GM23338 (cell line): Measurements from ENCODE around the gene TCTA. TPM values are rescaled to one million over a fixed set of nuclear protein-coding genes. Genes with fewer than 3 reads are reported as not detected.

Source experiments
- ATAC-seq: fragments of 200-7000 bp; cut with Tn5 transposase; 3 replicates; pipeline ENCODE4 v1.9.1; 2020
- DNase-seq: peaks from one replicate; pipeline ENCODE4 v3.0.0-alpha.2; 2015; ENCODE audit warnings: low spot score
- H2AFZ ChIP-seq: fragments of 200-600 bp; sonication (generic); 2 replicates; pipeline ENCODE4 v1.8.0; 2016; ENCODE audit warnings: antibody characterized with exemption, mild to moderate bottlenecking, moderate library complexity
- H3F3A ChIP-seq: fragments of 200-600 bp; sonication (generic); replicated peaks from 2 replicates; pipeline ENCODE4 v1.8.0; 2017; ENCODE audit warnings: antibody characterized with exemption, mixed run types, low read depth
- H3K27ac ChIP-seq: fragments of 200-600 bp; sonication (generic); 2 replicates; pipeline ENCODE4 v1.6.1; 2016; ENCODE audit warnings: low read depth
- H3K27me3 ChIP-seq: fragments of 200-600 bp; sonication (generic); 2 replicates; pipeline ENCODE4 v1.8.0; 2016; ENCODE audit warnings: mild to moderate bottlenecking, mixed run types, moderate library complexity; ENCODE audit not compliant: insufficient read depth
- H3K36me3 ChIP-seq: fragments of 200-600 bp; sonication (generic); 2 replicates; pipeline ENCODE4 v1.8.0; 2016; ENCODE audit warnings: mild to moderate bottlenecking; ENCODE audit not compliant: insufficient read depth
- H3K4me1 ChIP-seq: fragments of 200-600 bp; sonication (generic); 2 replicates; pipeline ENCODE4 v1.8.0; 2016; ENCODE audit warnings: mild to moderate bottlenecking, moderate library complexity; ENCODE audit not compliant: insufficient read depth
- H3K4me2 ChIP-seq: fragments of 200-600 bp; sonication (generic); 2 replicates; pipeline ENCODE4 v1.7.1; 2017; ENCODE audit warnings: mixed run types
- H3K4me3 ChIP-seq: fragments of 200-600 bp; sonication (generic); 2 replicates; pipeline ENCODE4 v1.6.1; 2016; ENCODE audit warnings: mixed run types
- H3K79me2 ChIP-seq: fragments of 200-600 bp; sonication (generic); replicated peaks from 2 replicates; pipeline ENCODE4 v1.8.0; 2017; ENCODE audit warnings: mild to moderate bottlenecking; ENCODE audit not compliant: insufficient read depth
- H3K9me2 ChIP-seq: fragments of 200-600 bp; sonication (generic); 2 replicates; pipeline ENCODE4 v1.8.0; 2017; ENCODE audit not compliant: insufficient read depth
- H4K20me1 ChIP-seq: fragments of 200-600 bp; sonication (generic); replicated peaks from 2 replicates; pipeline ENCODE4 v1.8.0; 2017; ENCODE audit warnings: mild to moderate bottlenecking; ENCODE audit not compliant: insufficient read depth
- H3K27ac Mint-ChIP-seq: 2 replicates; pipeline ENCODE4 v1.8.0; 2020; ENCODE audit warnings: inconsistent platforms, mild to moderate bottlenecking, moderate library complexity, mixed read lengths
- H3K27me3 Mint-ChIP-seq: 3 replicates; pipeline ENCODE4 v1.8.0; 2022; ENCODE audit warnings: low read depth, mild to moderate bottlenecking, moderate library complexity, mixed read lengths, inconsistent platforms; ENCODE audit not compliant: insufficient read depth, poor library complexity
- H3K36me3 Mint-ChIP-seq: 3 replicates; pipeline ENCODE4 v1.8.0; 2021; ENCODE audit warnings: low read depth, mild to moderate bottlenecking, inconsistent platforms, moderate library complexity, mixed read lengths
- H3K4me1 Mint-ChIP-seq: 3 replicates; pipeline ENCODE4 v1.8.0; 2020; ENCODE audit warnings: mild to moderate bottlenecking, inconsistent platforms, mixed read lengths
- H3K4me3 Mint-ChIP-seq: 3 replicates; pipeline ENCODE4 v1.8.0; 2021; ENCODE audit warnings: moderate library complexity, mild to moderate bottlenecking, inconsistent platforms, mixed read lengths
- H3K9me3 Mint-ChIP-seq: 3 replicates; pipeline ENCODE4 v1.8.0; 2020; ENCODE audit warnings: moderate library complexity, mild to moderate bottlenecking, inconsistent platforms, mixed read lengths
- CTCF ChIP-seq, 2 experiments: fragments of 200-600 bp in 1 of 2; sonication (generic) in 1 of 2; conservative IDR thresholded peaks; 2 replicates each; pipeline versions ENCODE4 v1.5.1 to v1.6.1; 2016 to 2017; ENCODE audit warnings: antibody characterized with exemption in 2 of 2, low read depth in 2 of 2, mild to moderate bottlenecking in 2 of 2, moderate library complexity in 1 of 2
- EZH2 ChIP-seq: fragments of 200-600 bp; sonication (generic); IDR thresholded peaks from one replicate; pipeline ENCODE4 v1.8.0; 2017; ENCODE audit warnings: antibody characterized with exemption, mild to moderate bottlenecking, low read depth; ENCODE audit not compliant: unreplicated experiment
- EZH2phosphoT487 ChIP-seq: fragments of 200-600 bp; sonication (generic); IDR thresholded peaks from one replicate; pipeline ENCODE4 v1.8.1; 2018; ENCODE audit warnings: antibody characterized with exemption; ENCODE audit not compliant: unreplicated experiment
- JUNB ChIP-seq: IDR thresholded peaks from one replicate; pipeline ENCODE4 v1.6.1; 2016; ENCODE audit warnings: antibody characterized with exemption; ENCODE audit not compliant: unreplicated experiment
- NANOG ChIP-seq: IDR thresholded peaks from 2 replicates; pipeline ENCODE4 v1.6.1; 2016; ENCODE audit warnings: antibody characterized with exemption, borderline replicate concordance
- REST ChIP-seq: IDR thresholded peaks from one replicate; pipeline ENCODE4 v1.6.1; 2018; ENCODE audit warnings: antibody characterized with exemption; ENCODE audit not compliant: unreplicated experiment
- STAT1 ChIP-seq: IDR thresholded peaks from one replicate; pipeline ENCODE4 v1.6.1; 2016; ENCODE audit warnings: antibody characterized with exemption; ENCODE audit not compliant: unreplicated experiment
- ZNF331 ChIP-seq: fragments of 250-450 bp; sonication (Bioruptor Pico); IDR thresholded peaks from 2 replicates; pipeline ENCODE4 v1.5.0; 2020; ENCODE audit warnings: low read depth, mild to moderate bottlenecking, moderate library complexity
- polyA plus RNA-seq: library from polyadenylated mRNA; unstranded; fragments of >200 nt; fragmentation: Nextera tagmentation; extraction: Ambion mirVana; gene quantifications from 2 replicates; pipeline ENCODE4 v1.2.1, GENCODE V29; 2016
- total RNA-seq: library from RNA; depleted of rRNA; stranded (reverse); fragments of >200 nt; shearing (Covaris generic); gene quantifications from 2 replicates; pipeline ENCODE4 v1.2.3, GENCODE V29; 2014

The TCTA gene
- total and polyA plus RNA-seq, 2 experiments from 2014 or later, result 4.0 to 5.0 TPM

GRCh38 chr3:49456466-49456865 is 44.2 kb downstream of the TCTA start:
- ATAC-seq (no peak), DNase-seq (no peak)
- no peaks in the 10 kb centered on the region for H3K27me3 ChIP-seq
- H3K27me3 Mint-ChIP-seq, result peaks cover 7% of the 10 kb centered on the region
- no peak overlapping the region for H3K4me3 ChIP-seq
- H3K4me1 Mint-ChIP-seq, result peaks cover 44% of the 10 kb centered on the region
- H3K4me1 ChIP-seq, result peaks cover 32% of the 10 kb centered on the region
- H3K36me3 Mint-ChIP-seq, result no peaks in the 10 kb centered on the region
- no peaks in the 10 kb centered on the region for H3K36me3 ChIP-seq
- no peak overlapping the region for H3K4me2 ChIP-seq
- H4K20me1 ChIP-seq, result no peaks in the 10 kb centered on the region
- peaks cover 13% of the 10 kb centered on the region; the same call in 1 of the 2 replicates for H3F3A ChIP-seq
- H3K9me3 Mint-ChIP-seq, result no peaks in the 10 kb centered on the region
- H3K27ac ChIP-seq, result no peak overlapping the region
- no peak overlapping the region for H3K4me3 Mint-ChIP-seq
- H2AFZ ChIP-seq, result no peak overlapping the region
- H3K9me2 ChIP-seq, result no peaks in the 10 kb centered on the region
- no peak overlapping the region for H3K27ac Mint-ChIP-seq
- TF ChIP-seq ZNF331 (no peak), STAT1 (no peak), EZH2phosphoT487 (no peak), JUNB (no peak), CTCF (conservative IDR thresholded peaks at IDR 0.05; ENCODE audit: low read depth in 2 of 2) (no peak), REST (no peak), EZH2 (no peak)
- no peaks in the 10 kb centered on the region for H3K79me2 ChIP-seq

GRCh38 chr3:49460188-49460890 is 48.1 kb downstream of the TCTA start:
- H3K27me3 ChIP-seq, result no peaks in the 10 kb centered on the region
- Mint-ChIP-seq H3K27me3 (peaks cover 8% of the 10 kb centered on the region), H3K27ac (peak overlapping the region; percentile 97), H3K4me1 (peaks cover 51% of the 10 kb centered on the region), H3K4me3 (peak overlapping the region; percentile 31; the same call in 1 of the 3 replicates), H3K9me3 (no peaks in the 10 kb centered on the region), H3K36me3 (no peaks in the 10 kb centered on the region; the same call in 2 of the 3 replicates)
- H3K36me3 ChIP-seq, result no peaks in the 10 kb centered on the region
- ATAC-seq (no peak), DNase-seq (no peak)
- peak overlapping the region; percentile 40; the same call in 1 of the 2 replicates for H3K4me3 ChIP-seq
- H4K20me1 ChIP-seq, result no peaks in the 10 kb centered on the region
- no peaks in the 10 kb centered on the region for H3K9me2 ChIP-seq
- peaks cover 37% of the 10 kb centered on the region for H3K4me1 ChIP-seq
- peaks cover 21% of the 10 kb centered on the region; the same call in 1 of the 2 replicates for H3F3A ChIP-seq
- no peaks in the 10 kb centered on the region for H3K79me2 ChIP-seq
- H2AFZ ChIP-seq, result no peak overlapping the region
- H3K27ac ChIP-seq, result peak overlapping the region; percentile 99
- TF ChIP-seq NANOG (no peak), EZH2phosphoT487 (no peak), ZNF331 (no peak)
- peak overlapping the region; percentile 75 for H3K4me2 ChIP-seq
